Suprapubic skin (tissue), 4 donors: ENCODE results near the gene C2. TPM values are rescaled to one million over a fixed set of nuclear protein-coding genes. Genes with fewer than 3 reads are reported as not detected.
A peak's percentile ranks its signal among the peaks of the same experiment; 100 is the strongest.

Experiments used
- DNase-seq, 2 donors: peaks; one replicate each; pipeline ENCODE4 v3.0.0-alpha.2; 2019; ENCODE audit warnings: low spot score in 2 of 2
- H3K27ac ChIP-seq: fragments of 200-600 bp; sonication (generic); one replicate; pipeline ENCODE4 v1.5.1; 2019
- H3K27me3 ChIP-seq: fragments of 200-600 bp; sonication (generic); one replicate; pipeline ENCODE4 v1.5.1; 2019
- H3K36me3 ChIP-seq: fragments of 200-600 bp; sonication (generic); one replicate; pipeline ENCODE4 v1.5.1; 2019
- H3K4me1 ChIP-seq: fragments of 200-600 bp; sonication (generic); one replicate; pipeline ENCODE4 v1.5.1; 2019
- H3K4me3 ChIP-seq: fragments of 200-600 bp; sonication (generic); one replicate; pipeline ENCODE4 v1.5.1; 2019; ENCODE audit warnings: mild to moderate bottlenecking
- H3K9me3 ChIP-seq: fragments of 200-600 bp; sonication (generic); one replicate; pipeline ENCODE4 v1.5.1; 2019
- CTCF ChIP-seq, 2 donors: fragments of 200-600 bp in 1 of 2; fragments of 450-650 bp in 1 of 2; sonication (generic) in 1 of 2; IDR thresholded peaks; one replicate each; pipeline ENCODE4 v1.5.1; 2016 to 2019; ENCODE audit warnings: antibody characterized with exemption in 2 of 2, mild to moderate bottlenecking in 1 of 2, moderate library complexity in 1 of 2
- EP300 ChIP-seq: sonication (generic); formaldehyde crosslinking; IDR thresholded peaks from one replicate; pipeline ENCODE4 v1.6.1; 2017; ENCODE audit warnings: antibody characterized with exemption
- POLR2A ChIP-seq, 2 donors: fragments of 450-650 bp; IDR thresholded peaks; one replicate each; pipeline ENCODE4 v1.6.1; 2017; ENCODE audit warnings: antibody characterized with exemption in 2 of 2, mild to moderate bottlenecking in 2 of 2, moderate library complexity in 2 of 2
- POLR2AphosphoS5 ChIP-seq, 3 donors: sonication (generic); formaldehyde crosslinking; IDR thresholded peaks; one replicate each; pipeline ENCODE4 v1.6.1; 2017; ENCODE audit warnings: antibody characterized with exemption in 3 of 3
- WGBS: methylation state at CpG from one replicate; pipeline ENCODE4 v1.1.5; 2018; 5-methylcytosine and 5-hydroxymethylcytosine counted together
- total RNA-seq, 4 donors: library from RNA; depleted of rRNA; stranded (reverse); fragments of >200 nt; gene quantifications; one replicate each; pipeline ENCODE4 v1.1.0, GENCODE V29; 2016

The C2 gene
- total RNA-seq, 4 donors from 2014 or later, result 2.6 to 6.4 (median 4.1) TPM

GRCh38 chr6:31945154-31945506, 17.6 kb downstream of the C2 start:
- WGBS, result 70% methylated on average over 9 of the region's 9 CpGs
- Histone ChIP-seq H3K27ac (peak overlapping the region; percentile 78), H3K4me3 (peak overlapping the region; percentile 19), H3K4me1 (peaks cover 21% of the 10 kb centered on the region), H3K27me3 (no peaks in the 10 kb centered on the region), H3K9me3 (no peaks in the 10 kb centered on the region), H3K36me3 (no peaks in the 10 kb centered on the region)
- no peak for DNase-seq
- TF ChIP-seq EP300, result no peak
- no peak for TF ChIP-seq POLR2A (IDR thresholded peaks at IDR 0.05)
- no peak for TF ChIP-seq CTCF (IDR thresholded peaks at IDR 0.05)

GRCh38 chr6:31945507-31946369, 18.2 kb downstream of the C2 start, which contains the start of gene CFB:
TSS of gene CFB (plus strand) at chr6:31946095. CDS start at chr6:31946222, 127 bp downstream.
- Histone ChIP-seq H3K4me1 (peaks cover 21% of the 10 kb centered on the region), H3K9me3 (no peaks in the 10 kb centered on the region), H3K4me3 (peak within 1 kb of the TSS; percentile 19), H3K27ac (peak within 1 kb of the TSS; percentile 78), H3K27me3 (no peaks in the 10 kb centered on the region), H3K36me3 (peaks cover 4% of the 10 kb centered on the region)
- DNase-seq, result peak; percentile 89 to 90
- WGBS, result 30% methylated on average over 10 of the region's 11 CpGs
- TF ChIP-seq CTCF (IDR thresholded peaks at IDR 0.05) (no peak), POLR2AphosphoS5 (IDR thresholded peaks at IDR 0.05) (peak in 1 of 3 donors; percentile 22)

GRCh38 chr6:31946370-31946885, 18.9 kb downstream of the C2 start:
- H3K27me3 ChIP-seq, result no peaks in the 10 kb centered on the region
- H3K27ac ChIP-seq, result peak overlapping the region; percentile 78
- DNase-seq, result no peak
- peaks cover 21% of the 10 kb centered on the region for H3K4me1 ChIP-seq
- H3K9me3 ChIP-seq, result no peaks in the 10 kb centered on the region
- H3K36me3 ChIP-seq, result peaks cover 9% of the 10 kb centered on the region
- peak overlapping the region; percentile 19 for H3K4me3 ChIP-seq
- TF ChIP-seq CTCF (IDR thresholded peaks at IDR 0.05) (no peak), POLR2AphosphoS5 (IDR thresholded peaks at IDR 0.05) (no peak), EP300 (no peak), POLR2A (IDR thresholded peaks at IDR 0.05) (no peak)
- WGBS, result 82% methylated on average over 11 of the region's 11 CpGs

GRCh38 chr6:31947070-31947675, 19.7 kb downstream of the C2 start:
- no peak for TF ChIP-seq POLR2A (IDR thresholded peaks at IDR 0.05)
- no peak for TF ChIP-seq CTCF (IDR thresholded peaks at IDR 0.05)
- TF ChIP-seq EP300, result no peak
- TF ChIP-seq POLR2AphosphoS5 (IDR thresholded peaks at IDR 0.05), result no peak
- H3K4me3 ChIP-seq, result no peak overlapping the region

GRCh38 chr6:31947864-31948263, 20.3 kb downstream of the C2 start:
- Histone ChIP-seq H3K27me3 (no peaks in the 10 kb centered on the region), H3K9me3 (no peaks in the 10 kb centered on the region), H3K4me1 (peaks cover 21% of the 10 kb centered on the region), H3K4me3 (no peak overlapping the region), H3K36me3 (peaks cover 24% of the 10 kb centered on the region), H3K27ac (no peak overlapping the region)
- no peak for DNase-seq
- 86% methylated on average over 4 of the region's 4 CpGs for WGBS
- TF ChIP-seq EP300, result no peak
- no peak for TF ChIP-seq POLR2A (IDR thresholded peaks at IDR 0.05)
- no peak for TF ChIP-seq CTCF (IDR thresholded peaks at IDR 0.05)
- no peak for TF ChIP-seq POLR2AphosphoS5 (IDR thresholded peaks at IDR 0.05)

More at GRCh38 chr6:31947070-31947675, 19.7 kb downstream of the C2 start:
- Histone ChIP-seq H3K4me1 (peaks cover 21% of the 10 kb centered on the region), H3K27me3 (no peaks in the 10 kb centered on the region), H3K36me3 (peaks cover 17% of the 10 kb centered on the region), H3K27ac (no peak overlapping the region), H3K9me3 (no peaks in the 10 kb centered on the region)
- no peak for DNase-seq
- WGBS, result 93% methylated on average over 24 of the region's 24 CpGs
